K562 (cell line): ENCODE measurements around the gene SFMBT2.

ENCODE experiments used
- CTCF ChIP-seq, 3 experiments: IDR thresholded peaks in 2 of 3; conservative IDR thresholded peaks in 1 of 3; 2 replicates each; pipeline ENCODE4 v1.5.1; 2011 to 2012; ENCODE audit warnings: low read length in 3 of 3, mild to moderate bottlenecking in 3 of 3, control low read depth in 2 of 3, improper control_type of control experiment in 1 of 3, inconsistent platforms in 1 of 3, low read depth in 1 of 3, mixed read lengths in 1 of 3, moderate library complexity in 1 of 3; ENCODE audit not compliant: insufficient read depth in 2 of 3
- ELF1 ChIP-seq: fragments of 200-800 bp; sonication (Bioruptor generic); IDR thresholded peaks from 2 replicates; pipeline ENCODE4 v1.6.1; 2016; ENCODE audit warnings: missing genetic modification characterization, missing compliant biosample characterization
- EP300 ChIP-seq: IDR thresholded peaks from 2 replicates; pipeline ENCODE4 v1.6.1; 2012; ENCODE audit warnings: low read length, improper control_type of control experiment
- EP400 ChIP-seq: fragments of 450-650 bp; IDR thresholded peaks from 2 replicates; pipeline ENCODE4 v1.6.1; 2017; ENCODE audit warnings: antibody characterized with exemption, mild to moderate bottlenecking, moderate library complexity
- MYC ChIP-seq, 2 experiments: fragments of 250-450 bp in 1 of 2; sonication (Bioruptor Pico) in 1 of 2; IDR thresholded peaks; 2 replicates each; pipeline versions ENCODE4 v1.5.1 to v1.6.1; 2012 to 2021; ENCODE audit warnings: low read depth in 2 of 2, borderline replicate concordance in 1 of 2, improper control_type of control experiment in 1 of 2, low read length in 1 of 2, mild to moderate bottlenecking in 1 of 2, moderate library complexity in 1 of 2
- NONO ChIP-seq, 2 experiments: fragments of 200-400 bp in 1 of 2; fragments of 450-650 bp in 1 of 2; formaldehyde crosslinking in 1 of 2; IDR thresholded peaks; 2 replicates each; pipeline ENCODE4 v1.6.1; 2017; ENCODE audit warnings: low read depth in 2 of 2, mild to moderate bottlenecking in 2 of 2, moderate library complexity in 2 of 2, low read length in 1 of 2
- POLR2AphosphoS5 ChIP-seq: IDR thresholded peaks from 2 replicates; pipeline ENCODE4 v1.6.1; 2011; ENCODE audit warnings: mild to moderate bottlenecking, low read depth, low read length, moderate library complexity; ENCODE audit not compliant: control insufficient read depth, insufficient read depth
- PTBP1 ChIP-seq: fragments of 200-400 bp; formaldehyde crosslinking; IDR thresholded peaks from 2 replicates; pipeline ENCODE4 v1.6.1; 2017; ENCODE audit warnings: low read depth, low read length
- SMAD2 ChIP-seq: fragments of 150-350 bp; IDR thresholded peaks from 2 replicates; pipeline ENCODE4 v1.6.1; 2014; ENCODE audit warnings: low read depth, mild to moderate bottlenecking, low read length
- ZBTB17 ChIP-seq: fragments of 450-650 bp; formaldehyde crosslinking; IDR thresholded peaks from 2 replicates; pipeline ENCODE4 v1.4.0; 2020; ENCODE audit warnings: mild to moderate bottlenecking
- ZNF146 ChIP-seq: IDR thresholded peaks from one replicate; pipeline ENCODE4 v1.6.1; 2018; ENCODE audit warnings: missing compliant biosample characterization; ENCODE audit not compliant: unreplicated experiment
- ZNF253 ChIP-seq: fragments of 250-450 bp; sonication (Bioruptor Pico); conservative IDR thresholded peaks from 2 replicates; pipeline ENCODE4 v1.6.1; 2021; ENCODE audit warnings: mild to moderate bottlenecking
- ZNF766 ChIP-seq: fragments of 200-800 bp; sonication (Bioruptor generic); conservative IDR thresholded peaks from 2 replicates; pipeline ENCODE4 v1.6.1; 2016; ENCODE audit warnings: missing genetic modification characterization, missing compliant biosample characterization
- TF ChIP-seq, protein P1 (sequence below), 2 experiments: fragments of 450-650 bp; IDR thresholded peaks; 2 replicates each; pipeline ENCODE4 v1.6.1; 2018; ENCODE audit warnings: mild to moderate bottlenecking in 2 of 2, low read depth in 1 of 2; ENCODE audit not compliant: partially characterized antibody in 2 of 2

DNA sequence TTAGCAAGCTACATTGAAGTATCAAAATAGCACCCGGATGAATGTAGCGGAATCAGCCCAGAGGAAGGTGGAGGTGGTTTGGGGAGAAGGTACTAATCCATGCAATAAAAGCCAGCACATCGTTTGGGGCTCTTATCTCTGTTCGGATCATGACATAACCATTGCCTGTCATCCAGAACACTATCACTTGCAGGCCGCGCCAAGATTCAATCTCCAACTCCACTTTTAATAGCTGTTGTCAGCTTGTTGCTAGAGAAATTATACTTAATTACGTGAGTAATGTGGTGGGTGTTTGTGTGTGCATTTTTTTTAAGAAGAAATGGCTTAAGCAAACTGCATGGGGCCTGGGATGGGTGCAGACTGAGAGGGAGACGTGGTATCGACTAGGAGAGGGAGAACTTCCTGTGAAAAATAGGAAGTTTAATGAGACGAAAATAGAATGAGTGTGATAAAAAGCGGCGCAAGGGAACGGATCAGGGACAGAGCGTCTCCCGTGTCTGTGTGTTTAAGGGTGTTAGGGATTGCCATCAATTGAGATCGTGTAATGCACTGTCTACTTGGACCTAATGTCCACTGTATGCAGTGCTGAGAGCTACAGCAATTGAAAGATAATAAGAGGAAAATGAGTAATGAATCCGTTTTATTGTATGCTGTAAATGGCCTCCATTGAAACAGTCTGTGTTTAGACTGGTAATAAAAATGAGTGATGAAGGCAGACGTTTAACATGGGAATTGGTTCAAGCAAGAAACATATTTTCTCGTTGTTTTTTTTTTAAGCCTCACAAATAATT lies 27.6 kb upstream of the SFMBT2 start:
- TF ChIP-seq ELF1 (tag) (no peak), NONO (IDR thresholded peaks at IDR 0.05; ENCODE audit: low read depth in 2 of 2, low read length in 1 of 2) (no peak), ZNF253 (CRISPR knock-in tag) (no peak), EP300 (no peak), PTBP1 (no peak), POLR2AphosphoS5 (no peak), EP400 (no peak), CTCF (IDR thresholded peaks at IDR 0.05 in 2 of 3, conservative IDR thresholded peaks at IDR 0.05 in 1 of 3; ENCODE audit: insufficient read depth in 2 of 3, low read depth in 1 of 3, low read length in 3 of 3) (no peak), ZBTB17 (CRISPR knock-in tag) (no peak), SMAD2 (no peak), ZNF766 (no peak), ZNF146 (no peak), MYC (IDR thresholded peaks at IDR 0.05; ENCODE audit: low read depth, low read length) (no peak), MYC (CRISPR knock-in tag; IDR thresholded peaks at IDR 0.05; ENCODE audit: borderline replicate concordance, low read depth) (no peak)
- TF ChIP-seq, protein P1, sequence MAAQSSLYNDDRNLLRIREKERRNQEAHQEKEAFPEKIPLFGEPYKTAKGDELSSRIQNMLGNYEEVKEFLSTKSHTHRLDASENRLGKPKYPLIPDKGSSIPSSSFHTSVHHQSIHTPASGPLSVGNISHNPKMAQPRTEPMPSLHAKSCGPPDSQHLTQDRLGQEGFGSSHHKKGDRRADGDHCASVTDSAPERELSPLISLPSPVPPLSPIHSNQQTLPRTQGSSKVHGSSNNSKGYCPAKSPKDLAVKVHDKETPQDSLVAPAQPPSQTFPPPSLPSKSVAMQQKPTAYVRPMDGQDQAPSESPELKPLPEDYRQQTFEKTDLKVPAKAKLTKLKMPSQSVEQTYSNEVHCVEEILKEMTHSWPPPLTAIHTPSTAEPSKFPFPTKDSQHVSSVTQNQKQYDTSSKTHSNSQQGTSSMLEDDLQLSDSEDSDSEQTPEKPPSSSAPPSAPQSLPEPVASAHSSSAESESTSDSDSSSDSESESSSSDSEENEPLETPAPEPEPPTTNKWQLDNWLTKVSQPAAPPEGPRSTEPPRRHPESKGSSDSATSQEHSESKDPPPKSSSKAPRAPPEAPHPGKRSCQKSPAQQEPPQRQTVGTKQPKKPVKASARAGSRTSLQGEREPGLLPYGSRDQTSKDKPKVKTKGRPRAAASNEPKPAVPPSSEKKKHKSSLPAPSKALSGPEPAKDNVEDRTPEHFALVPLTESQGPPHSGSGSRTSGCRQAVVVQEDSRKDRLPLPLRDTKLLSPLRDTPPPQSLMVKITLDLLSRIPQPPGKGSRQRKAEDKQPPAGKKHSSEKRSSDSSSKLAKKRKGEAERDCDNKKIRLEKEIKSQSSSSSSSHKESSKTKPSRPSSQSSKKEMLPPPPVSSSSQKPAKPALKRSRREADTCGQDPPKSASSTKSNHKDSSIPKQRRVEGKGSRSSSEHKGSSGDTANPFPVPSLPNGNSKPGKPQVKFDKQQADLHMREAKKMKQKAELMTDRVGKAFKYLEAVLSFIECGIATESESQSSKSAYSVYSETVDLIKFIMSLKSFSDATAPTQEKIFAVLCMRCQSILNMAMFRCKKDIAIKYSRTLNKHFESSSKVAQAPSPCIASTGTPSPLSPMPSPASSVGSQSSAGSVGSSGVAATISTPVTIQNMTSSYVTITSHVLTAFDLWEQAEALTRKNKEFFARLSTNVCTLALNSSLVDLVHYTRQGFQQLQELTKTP (IDR thresholded peaks at IDR 0.05; ENCODE audit: low read depth in 1 of 2, partially characterized antibody in 2 of 2): no peak
